Measurements from ENCODE around the gene ATXN7.

Gene ATXN7, protein sequence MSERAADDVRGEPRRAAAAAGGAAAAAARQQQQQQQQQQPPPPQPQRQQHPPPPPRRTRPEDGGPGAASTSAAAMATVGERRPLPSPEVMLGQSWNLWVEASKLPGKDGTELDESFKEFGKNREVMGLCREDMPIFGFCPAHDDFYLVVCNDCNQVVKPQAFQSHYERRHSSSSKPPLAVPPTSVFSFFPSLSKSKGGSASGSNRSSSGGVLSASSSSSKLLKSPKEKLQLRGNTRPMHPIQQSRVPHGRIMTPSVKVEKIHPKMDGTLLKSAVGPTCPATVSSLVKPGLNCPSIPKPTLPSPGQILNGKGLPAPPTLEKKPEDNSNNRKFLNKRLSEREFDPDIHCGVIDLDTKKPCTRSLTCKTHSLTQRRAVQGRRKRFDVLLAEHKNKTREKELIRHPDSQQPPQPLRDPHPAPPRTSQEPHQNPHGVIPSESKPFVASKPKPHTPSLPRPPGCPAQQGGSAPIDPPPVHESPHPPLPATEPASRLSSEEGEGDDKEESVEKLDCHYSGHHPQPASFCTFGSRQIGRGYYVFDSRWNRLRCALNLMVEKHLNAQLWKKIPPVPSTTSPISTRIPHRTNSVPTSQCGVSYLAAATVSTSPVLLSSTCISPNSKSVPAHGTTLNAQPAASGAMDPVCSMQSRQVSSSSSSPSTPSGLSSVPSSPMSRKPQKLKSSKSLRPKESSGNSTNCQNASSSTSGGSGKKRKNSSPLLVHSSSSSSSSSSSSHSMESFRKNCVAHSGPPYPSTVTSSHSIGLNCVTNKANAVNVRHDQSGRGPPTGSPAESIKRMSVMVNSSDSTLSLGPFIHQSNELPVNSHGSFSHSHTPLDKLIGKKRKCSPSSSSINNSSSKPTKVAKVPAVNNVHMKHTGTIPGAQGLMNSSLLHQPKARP
- total RNA-seq: 29.6 to 98.4 (median 40.9) reads per million in 17 experiments

DNA sequence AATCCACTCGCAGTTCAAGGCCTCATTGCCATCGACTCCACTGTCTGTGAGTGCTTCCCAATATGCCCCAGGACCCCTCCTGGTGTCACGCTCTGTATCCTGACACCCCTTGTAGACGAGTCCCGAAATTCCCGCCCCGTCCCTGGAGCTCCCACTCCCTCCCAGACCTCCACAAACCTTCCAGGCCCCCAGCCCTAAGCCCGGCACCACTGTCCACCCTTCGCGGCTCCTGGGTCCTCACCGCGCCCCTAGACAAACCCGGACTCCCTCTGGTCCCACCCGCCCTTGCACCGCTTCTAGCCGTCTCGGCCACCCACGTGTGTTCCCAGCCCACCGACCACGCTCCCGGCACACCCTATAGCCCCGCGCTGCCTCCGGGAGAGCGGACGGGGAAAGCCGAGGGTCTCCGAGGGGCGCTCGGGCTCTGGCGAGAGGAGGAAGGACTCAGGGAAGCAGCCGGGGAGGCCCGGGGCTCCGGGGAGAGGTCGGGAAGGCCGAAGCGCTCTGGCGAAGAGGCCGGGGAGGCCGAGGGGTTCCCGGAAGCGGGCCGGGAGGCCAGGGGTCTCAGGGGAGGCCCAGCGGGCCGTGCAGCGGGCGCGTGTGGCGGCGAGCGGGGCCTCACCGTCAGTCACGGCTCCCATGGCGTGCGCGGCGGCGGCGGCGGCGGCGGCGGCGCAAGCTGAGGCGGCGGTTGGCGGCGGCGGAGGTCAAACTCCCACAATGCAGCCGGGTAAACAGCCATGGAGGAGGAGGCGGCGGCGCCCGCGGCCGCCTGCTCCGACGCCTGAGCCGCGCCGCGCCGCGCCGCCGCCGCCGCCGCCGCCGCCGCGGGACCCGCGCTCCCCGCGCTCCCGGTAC, at the start of gene ATXN7, which contains the start of gene THOC7:
ATXN7 (plus strand) TSS at position 718 of the 858 bp plus-strand sequence. CDS start 48,732 bp downstream, outside the sequence.
THOC7 (minus strand) TSS at position 656 of the 858 bp plus-strand sequence; CDS start at position 641, 15 bp downstream.
- DNase-seq: peak; percentile 64 to 87 (median 82)

DNA sequence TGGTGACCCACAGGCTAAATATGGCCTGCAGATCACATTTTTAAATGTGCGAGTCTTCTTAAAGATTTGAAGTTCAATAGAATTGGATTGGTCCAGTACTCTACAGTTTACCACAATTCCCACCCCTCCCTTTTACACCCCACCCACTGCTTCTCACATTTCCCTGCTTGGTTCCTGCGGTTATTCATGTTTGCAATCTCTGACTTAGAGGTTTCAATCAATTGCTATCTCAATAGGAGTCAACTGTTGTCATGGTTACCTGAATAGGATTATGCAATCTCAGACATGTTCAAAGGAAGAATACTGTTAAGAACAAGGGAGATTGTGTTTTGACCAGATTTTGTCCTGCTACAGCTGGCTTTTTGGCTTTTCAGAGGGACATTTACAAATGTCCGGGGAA, 49.4 kb upstream of the ATXN7 start:
- DNase-seq: no peak

DNA sequence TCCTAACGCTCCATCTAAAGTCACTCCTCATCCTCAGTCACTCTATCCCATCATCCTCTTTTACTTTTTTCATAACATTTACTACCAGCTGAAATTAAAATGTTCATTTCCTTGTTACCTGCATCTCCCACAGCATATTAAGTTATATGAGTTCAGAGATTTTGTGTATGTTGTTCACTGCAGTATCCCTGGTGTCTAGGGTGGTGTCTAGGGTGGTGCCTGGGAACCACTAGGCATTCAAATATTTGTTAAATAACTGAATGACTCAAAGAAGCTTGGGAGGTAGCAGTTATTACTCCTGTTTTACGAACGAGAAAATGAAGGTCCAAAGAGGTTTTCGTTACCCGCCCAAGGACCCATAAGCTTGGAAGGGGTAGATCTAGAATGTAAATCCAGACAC, 46.4 kb upstream of the ATXN7 start:
- no peak for DNase-seq

DNA sequence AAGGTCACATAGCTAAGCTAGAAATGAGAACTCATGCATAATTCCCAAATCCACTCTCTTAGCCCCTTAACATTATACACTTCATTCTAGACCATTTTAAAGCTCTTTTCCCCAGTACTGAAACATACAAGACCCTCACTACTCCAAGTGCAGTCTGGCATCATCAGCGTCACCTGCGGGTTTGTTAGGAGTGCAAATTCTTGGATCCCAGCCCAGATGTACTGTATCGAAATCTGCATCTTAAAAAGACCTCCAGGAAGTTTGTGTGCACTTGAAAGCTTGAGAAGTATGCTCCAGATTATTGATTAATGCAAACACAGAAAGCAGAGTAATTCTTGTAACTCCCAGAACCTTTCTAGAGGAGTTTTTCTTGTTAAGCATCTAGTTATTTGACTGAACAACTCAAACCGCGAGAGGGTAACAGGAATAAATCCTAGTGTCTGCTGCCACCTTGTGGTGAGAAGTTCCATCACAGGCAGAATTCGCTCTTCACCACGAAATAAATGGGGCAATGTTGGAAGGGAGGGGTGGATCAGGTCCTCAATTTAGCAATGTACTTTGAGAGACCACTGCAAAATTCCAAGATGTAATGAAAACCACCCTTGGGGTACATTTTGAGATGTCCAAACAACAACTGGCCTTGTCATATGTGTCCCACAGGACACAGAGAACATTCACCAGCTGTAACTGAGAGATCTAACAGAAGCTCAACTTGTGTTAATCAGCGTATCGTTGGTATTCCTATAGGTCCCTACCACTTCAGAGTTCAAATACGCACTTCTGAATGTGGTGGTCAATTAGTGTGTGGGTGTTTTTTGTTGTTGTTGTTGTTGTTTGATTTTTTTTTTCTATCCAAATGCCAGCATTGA, 45.2 kb upstream of the ATXN7 start:
- peak; percentile 67 to 84 (median 79) for DNase-seq

DNA sequence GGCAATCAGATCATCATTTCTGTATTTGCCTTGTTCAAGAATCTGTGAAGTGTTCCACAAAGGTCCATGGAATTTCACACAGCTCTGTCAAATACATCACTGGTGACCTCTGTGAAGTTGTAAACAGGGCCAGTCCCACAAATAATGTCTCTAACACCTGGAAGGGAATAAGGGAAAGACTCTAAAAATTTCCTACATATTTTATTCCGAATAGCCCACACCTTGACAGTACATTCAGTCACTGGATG, 44.6 kb upstream of the ATXN7 start, which contains the start of gene C3orf49:
C3orf49 (plus strand) TSS at position 149 of the 248 bp plus-strand sequence. CDS start 173 bp downstream, outside the sequence.
- DNase-seq: no peak

DNA sequence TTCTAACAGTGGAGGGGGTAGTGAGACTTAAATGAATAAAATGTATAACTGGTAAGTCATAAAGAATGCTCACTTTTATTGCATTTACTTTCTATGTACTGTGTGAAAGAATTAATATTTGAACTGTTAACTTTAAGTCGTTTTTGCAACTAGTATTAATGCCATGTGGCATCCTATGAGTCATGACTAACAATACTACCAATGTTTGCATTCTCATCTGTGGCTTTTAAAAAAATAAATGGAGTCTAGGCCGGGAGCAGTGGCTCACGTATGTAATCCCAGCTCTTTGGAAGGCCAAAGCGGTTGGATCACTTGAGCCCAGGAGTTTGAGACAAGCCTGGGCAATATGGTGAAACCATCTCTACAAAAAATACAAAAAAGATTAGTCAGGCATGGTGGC, 39.4 kb upstream of the ATXN7 start:
- DNase-seq: no peak

DNA sequence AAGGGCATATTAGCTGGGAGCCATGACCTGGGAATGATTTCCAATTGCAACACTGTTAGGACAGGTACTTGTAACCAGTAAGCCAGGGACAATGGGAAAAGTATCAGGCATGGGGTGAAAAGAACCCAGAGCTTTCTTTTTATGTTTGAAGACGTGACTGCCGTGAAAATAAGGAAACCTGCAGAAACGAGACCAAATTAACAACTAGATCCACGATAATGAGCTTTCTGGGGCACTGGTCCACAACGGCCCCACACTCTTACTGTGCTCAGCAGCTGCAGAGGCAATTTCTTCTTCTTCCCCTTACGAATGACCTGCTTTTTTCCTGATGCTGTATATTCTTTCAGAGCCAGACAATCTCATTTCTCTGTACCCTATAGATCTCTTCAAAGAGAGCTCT, 33.1 kb upstream of the ATXN7 start:
- no peak for DNase-seq

DNA sequence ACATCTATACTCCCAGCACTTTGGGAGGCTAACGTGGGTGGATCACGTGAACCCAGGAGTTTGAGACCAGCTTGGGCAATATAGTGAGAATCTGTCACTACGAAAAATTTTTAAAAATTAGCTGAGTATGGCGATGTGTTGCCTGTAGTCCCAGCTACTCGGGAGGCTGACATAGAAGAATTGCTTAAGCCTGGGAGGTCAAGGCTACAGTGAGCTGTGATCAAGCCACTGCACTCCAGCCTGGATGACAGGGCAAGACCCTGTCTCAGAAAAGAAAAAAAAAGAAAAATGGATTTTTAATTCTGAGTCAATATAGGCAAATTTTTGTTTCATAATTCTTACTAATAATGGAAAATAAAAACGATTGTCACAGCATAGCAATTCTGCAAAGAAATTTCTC, 31.3 kb upstream of the ATXN7 start:
- no peak for DNase-seq

DNA sequence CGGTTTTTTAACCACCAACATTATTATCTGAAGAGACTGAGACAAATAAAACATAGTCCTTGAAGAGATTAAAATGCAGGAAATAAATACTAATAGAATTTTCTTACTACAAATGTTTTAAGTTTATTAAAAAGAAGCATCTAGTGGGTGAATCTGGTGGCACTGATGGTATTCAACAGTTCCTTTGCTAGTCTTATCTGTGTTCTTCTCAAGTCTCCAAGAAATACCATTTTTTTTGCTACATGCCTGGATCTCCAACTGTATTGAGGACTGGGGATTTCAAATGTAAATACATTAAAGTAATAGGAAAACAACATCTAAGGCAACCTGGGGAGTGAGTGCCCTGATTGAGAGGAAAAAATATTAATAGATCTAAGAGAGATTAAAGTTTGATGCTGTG, 22.0 kb upstream of the ATXN7 start:
- no peak for DNase-seq

DNA sequence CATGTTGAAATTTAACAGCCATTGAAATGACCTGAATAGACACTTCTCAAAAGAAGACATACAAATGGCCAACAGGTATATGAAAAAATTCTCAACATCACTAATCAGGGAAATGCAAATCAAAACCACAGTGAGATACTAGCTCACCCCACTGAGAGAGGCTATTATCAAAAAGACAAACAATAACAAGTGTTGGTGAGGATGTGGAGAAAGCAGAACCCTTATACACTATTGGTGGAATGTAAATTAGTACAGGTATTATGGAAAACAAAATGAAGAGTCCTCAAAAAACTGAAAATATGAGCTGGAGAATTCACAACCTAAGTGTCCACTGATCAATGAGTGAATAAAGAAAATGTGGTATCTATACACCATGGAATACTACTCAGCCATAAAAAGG, 21.5 kb upstream of the ATXN7 start:
- no peak for DNase-seq

DNA sequence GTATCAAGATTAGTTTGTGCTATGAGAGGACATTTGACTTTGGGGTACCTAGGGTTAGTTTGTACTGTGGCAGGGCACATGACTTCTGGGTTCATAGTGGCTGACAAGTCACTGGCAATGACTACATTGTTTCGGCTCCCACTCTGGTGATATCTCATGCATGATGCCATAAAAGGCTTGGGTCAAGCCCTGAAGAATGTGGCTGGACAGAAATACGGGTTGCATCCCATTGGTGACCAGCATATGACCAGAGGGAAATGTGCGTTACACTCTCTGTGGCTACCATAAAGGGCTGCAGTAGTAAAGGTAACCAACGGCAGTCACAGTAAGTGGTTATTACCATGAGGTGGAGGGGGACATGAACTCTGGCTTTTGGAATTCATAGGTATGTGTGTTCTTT, 18.5 kb upstream of the ATXN7 start:
- DNase-seq: no peak

DNA sequence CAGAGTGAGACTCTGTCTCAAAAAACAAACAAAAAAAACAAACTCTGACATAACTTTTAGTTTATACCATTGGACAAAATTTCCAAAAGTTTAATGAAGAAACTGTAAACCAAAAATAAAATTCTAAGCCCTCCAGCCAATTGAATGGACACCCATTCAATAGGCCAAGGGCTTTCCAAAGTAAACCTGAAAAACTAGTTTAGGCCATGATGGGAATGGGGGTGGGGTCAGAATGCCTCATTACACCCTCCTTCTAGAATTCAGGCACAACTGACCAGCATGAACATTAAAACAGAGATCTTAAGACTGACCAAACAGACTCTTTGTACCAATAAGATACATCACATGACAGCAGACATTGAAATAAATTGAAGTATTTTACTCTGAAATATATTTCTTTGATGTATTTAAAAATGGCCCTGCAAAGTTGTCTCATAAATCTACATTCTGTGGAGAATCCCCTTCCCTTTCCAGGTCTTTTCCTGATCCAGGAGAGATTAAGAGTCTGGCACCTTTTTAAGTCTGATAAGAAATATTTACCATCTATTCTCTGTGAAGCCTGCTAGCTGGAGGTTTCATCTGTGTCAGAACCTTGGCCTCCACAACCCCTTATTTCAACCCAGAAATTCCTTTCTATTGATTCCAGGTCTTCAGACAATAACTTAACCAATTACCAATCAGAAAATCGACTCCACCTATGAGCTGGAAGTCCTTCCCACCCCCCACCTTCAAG, 15.8 kb upstream of the ATXN7 start:
- no peak for DNase-seq

DNA sequence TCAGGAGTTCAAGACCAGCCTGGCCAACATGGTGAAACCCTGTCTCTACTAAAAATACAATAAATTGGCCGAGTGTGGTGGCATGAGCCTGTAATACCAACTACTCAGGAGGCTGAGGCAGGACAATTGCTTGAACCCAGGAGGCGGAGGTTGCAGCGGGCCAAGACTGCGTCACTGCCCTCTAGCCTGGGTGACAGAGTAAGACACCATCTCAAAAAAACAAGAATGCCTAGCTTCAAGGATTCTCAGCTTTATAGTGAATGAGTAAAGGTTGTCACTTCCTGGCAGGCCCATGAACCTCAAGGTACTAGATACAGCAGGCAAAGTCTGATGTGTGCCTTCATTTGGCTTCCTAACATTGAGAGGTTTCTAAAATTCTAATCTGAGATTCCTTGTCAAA, 14.5 kb upstream of the ATXN7 start:
- no peak for DNase-seq

DNA sequence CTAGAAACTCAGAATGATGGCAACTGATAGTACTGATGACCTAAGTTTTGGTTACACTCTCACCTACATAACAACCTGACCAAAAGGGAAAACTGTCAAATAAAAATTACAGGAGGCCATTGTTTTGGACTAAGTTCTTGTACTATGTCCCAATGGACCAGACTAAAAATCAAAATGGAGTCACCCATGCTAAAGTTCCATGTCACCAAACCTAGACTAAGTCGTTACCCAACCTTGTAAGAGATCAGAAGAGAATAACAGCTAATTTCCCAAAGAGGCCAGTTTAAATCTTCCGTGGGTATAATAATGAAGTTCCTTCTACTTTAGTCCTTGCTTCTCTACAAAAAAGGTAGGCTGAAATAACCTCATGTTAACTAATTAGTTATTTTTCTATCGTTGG, 12.4 kb upstream of the ATXN7 start:
- DNase-seq: no peak

DNA sequence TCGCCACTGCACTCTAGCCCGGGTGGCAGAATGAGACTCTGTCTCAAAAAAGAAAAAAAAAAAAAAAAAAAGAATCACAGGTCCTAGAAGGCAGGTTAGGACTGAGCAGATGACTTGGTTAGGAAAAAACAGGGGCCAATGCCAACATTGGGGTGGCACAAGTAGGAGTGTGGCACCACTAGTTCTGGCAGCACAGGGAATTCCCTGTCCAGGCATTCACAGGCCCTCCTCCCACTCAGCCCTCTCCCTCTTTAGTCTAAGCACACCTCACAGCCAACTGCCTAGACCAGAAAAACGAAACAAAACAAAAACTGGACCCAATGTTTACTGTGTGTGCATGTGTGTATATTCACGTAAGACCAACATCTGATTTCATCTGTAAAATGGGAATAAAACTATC, 10.6 kb upstream of the ATXN7 start:
- DNase-seq: no peak

DNA sequence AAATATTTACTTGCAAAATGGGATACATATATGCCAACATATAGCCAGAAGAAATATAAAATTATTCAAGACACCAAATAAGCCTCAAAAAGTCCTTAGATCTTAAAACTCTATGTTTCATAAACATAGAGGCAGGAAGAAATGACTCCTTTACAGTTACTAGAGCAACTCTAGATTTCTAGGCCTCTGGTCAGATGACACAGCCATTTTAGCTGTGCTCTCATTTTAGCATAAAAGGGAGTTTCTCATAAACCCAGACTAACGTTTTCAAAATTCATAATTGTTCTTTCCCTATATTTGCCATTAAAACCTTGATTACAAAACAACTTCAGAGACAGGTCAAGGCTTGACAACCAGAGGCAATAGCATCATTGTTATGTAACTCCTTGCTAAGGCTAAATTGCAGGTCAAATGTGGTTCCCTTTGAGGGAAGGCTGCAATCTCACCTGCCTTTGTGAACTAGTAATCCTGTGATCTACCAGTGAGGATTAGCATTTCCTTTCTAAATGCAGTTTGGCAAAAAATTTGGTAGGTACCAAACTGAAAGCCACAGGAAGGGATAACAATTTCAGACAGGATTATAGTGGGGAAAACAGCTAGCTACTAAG, 8.2 kb upstream of the ATXN7 start:
- no peak for DNase-seq

DNA sequence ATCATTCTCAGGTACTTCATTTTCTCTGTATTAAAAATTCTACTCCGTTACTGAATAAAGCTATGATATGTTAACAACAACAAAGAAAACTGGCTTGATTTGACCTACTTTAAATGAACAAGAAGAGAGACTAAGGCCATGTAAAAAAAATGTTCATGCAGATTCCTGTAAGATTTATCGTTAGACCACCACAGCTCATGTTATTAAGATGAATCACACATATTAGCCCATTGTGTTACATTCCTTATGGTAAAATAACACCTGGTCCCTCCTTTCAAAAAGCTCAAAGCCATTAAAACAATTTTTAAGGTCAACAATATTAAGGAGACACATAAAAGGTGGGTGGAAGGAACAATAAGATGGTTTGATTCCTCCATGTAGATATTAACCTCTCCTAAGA, 6.4 kb upstream of the ATXN7 start:
- no peak for DNase-seq

DNA sequence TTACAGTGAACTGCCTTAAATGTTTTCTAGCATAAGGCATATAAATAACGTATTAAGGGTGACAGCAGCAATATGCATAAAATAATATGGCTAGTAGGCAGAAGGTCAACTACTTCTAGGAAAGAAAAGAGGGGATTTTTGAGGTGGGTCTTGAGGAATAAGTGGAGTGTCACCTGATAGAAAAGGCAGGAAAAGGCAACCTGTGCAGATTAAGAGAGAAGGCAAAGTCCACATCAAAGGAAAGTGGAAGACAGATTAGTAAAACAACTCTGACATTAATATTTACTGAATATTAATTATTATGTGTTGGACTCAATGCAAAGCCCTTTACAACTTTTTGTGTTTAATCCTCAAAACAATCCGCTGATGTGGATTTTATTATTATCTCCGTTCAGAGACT, 2.9 kb upstream of the ATXN7 start:
- DNase-seq: no peak

DNA sequence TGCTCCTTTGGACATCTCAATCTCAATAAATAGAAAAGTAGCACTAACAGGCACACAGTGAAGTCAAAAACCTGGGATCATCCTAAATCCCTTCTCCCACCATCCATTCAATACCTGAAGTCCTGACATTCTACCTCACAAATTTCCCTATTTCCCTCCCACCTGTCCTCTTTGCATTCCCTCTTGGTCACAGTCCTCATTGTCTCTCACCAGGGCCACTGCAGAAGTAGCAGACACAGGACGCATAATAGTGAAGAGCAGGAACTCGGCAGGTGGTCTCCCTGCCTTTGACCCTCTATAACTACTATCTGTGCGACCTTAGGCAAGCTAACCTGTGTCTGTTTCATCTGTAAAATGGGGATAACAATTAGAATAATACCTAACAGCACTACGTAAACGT, 2.4 kb upstream of the ATXN7 start:
- no peak for DNase-seq

DNA sequence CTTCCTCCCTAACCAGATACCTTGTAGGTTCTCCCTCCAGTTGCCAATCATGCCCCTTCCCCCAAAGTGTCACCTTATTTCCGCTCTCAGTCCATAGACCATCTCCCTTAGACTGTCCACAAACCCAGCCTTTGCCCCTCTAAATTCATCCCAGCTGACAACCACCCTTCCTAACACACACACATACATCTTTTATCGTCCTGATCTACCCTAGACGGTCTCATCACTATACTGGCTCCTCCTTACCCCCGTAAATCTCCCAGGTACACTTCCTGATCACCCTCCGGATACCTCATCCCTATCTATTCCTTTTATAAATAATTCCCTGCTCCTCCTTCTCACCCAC, 890 bp upstream of the ATXN7 start:
- no peak for DNase-seq

Measured in suppressor macrophage (primary cell).